ENCODE results near the gene AGPAT2.

The AGPAT2 gene

DNA sequence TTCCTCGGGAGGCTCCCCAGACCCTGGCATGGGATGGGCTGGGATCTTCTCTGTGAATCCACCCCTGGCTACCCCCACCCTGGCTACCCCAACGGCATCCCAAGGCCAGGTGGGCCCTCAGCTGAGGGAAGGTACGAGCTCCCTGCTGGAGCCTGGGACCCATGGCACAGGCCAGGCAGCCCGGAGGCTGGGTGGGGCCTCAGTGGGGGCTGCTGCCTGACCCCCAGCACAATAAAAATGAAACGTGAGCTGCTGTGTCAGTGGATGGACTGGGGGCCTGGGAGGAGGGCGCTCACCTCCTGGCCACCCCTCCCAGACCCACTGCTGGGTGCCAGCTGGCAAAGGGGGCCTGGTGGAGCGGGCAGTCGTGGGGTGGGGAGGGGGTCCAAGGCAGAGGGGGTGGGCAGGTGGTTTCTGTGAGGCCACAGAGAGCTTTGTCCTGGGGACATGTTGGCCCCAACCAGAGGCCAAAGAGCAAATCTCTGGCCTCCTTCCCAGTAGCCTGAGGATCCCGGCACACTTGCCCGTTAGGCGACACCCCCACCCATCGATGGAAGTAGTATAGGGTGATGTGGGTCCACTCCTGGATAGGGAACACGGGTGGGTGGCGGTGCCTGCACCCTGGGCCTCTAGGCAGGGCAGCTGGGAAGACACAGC, 14.7 kb downstream of the AGPAT2 start:
- FAIRE-seq, result no peak

DNA sequence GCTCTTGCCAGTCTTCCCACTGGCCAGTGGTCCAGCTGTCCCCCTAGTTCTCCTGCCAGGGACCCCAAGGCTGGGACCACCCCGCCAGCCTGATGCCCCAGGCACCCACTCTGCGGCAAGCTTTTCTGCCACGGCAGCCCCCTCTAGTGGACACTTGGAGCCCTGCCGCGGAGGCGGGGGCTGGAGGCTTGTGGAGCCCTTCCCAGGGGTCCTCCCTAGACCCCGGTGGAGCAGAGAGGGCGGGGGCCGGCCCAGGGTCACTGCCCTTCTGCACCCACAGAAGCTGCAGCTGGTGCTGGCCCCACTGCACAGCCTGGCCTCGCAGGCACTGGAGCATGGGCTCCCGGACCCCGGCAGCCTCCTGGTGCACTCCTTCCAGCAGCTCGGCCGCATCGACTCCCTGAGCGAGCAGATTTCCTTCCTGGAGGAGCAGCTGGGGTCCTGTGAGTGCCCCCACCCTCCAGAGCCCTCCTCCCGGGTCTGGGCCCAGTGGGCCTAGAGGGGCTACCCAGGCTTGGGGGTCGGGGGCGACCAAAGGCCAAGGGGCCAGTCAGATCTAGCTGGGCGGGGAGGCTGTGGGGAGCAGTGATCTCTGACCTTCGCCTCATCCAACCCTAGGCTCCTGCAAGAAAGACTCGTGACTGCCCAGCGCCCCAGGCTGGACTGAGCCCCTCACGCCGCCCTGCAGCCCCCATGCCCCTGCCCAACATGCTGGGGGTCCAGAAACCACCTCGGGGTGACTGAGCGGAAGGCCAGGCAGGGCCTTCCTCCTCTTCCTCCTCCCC, 15.4 kb downstream of the AGPAT2 start:
- FAIRE-seq, result no peak

DNA sequence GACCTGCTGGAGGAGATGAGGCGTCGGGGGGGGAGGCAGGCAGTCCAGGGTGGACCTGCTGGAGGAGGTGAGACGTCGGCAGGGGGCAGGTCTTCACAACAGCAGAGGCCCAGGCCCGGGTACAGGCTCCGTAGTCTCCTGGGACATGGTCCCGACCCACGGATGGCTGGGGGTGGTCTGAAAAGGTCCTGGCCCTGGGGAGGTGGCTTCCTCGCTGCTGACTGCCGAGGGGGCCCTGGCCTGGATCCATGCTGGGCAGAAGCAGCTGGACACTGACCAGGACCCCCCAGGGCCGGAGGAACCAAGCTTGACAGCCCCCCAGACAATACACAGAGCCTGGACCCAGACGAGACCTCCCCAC, 16.0 kb downstream of the AGPAT2 start:
- no peak for FAIRE-seq

DNA sequence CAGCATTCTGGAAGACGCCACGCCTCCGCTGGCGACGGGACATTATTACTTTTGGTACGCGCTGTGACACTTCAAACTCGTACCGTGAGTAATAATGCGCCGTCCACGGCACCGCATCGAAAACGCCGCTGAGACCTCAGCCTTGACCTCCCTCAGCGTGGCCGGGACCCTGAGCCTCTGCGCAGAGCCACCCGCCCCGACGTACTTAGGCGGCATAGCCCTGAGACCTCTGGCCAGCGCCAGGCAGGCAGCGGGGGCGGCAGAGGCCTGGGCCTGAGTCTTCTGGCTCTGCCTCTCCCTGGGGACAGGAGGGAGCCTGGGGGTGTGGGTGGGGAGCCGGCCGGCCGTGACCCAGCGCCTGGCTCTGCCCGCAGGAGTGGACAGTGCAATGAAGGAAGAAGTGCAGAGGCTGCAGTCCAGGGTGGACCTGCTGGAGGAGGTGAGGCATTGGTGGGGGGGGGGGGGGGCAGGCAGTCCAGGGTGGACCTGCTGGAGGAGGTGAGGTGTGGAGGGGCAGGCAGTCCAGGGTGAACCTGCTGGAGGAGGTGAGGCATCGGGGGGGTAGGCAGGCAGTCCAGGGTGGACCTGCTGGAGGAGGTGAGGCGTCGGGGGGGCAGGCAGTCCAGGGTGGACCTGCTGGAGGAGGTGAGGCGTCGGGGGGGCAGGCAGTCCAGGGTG, 16.5 kb downstream of the AGPAT2 start:
- no peak for FAIRE-seq

DNA sequence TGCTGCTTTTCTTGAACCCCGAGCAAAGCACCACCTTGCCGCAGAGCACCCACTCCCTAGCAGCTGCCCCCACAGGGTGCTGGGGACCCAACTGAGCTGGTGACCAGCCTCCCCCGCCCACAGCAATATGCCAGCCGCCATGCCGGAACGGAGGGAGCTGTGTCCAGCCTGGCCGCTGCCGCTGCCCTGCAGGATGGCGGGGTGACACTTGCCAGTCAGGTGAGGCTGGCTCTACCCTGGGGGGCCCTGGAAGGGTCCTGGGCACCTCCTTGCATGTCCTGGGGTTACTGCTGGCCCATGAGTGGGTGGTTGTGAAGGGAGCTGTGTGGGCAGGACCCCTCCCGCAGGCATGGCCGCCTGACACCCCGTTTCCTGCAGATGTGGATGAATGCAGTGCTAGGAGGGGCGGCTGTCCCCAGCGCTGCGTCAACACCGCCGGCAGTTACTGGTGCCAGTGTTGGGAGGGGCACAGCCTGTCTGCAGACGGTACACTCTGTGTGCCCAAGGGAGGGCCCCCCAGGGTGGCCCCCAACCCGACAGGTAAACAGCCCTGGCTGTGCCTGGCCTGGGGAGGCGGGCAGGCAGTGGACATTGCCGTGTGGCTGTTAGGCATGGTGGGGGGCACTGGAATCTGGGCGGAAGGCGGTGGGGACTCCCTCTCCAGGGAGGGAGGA, 17.3 kb downstream of the AGPAT2 start:
- FAIRE-seq, result no peak

DNA sequence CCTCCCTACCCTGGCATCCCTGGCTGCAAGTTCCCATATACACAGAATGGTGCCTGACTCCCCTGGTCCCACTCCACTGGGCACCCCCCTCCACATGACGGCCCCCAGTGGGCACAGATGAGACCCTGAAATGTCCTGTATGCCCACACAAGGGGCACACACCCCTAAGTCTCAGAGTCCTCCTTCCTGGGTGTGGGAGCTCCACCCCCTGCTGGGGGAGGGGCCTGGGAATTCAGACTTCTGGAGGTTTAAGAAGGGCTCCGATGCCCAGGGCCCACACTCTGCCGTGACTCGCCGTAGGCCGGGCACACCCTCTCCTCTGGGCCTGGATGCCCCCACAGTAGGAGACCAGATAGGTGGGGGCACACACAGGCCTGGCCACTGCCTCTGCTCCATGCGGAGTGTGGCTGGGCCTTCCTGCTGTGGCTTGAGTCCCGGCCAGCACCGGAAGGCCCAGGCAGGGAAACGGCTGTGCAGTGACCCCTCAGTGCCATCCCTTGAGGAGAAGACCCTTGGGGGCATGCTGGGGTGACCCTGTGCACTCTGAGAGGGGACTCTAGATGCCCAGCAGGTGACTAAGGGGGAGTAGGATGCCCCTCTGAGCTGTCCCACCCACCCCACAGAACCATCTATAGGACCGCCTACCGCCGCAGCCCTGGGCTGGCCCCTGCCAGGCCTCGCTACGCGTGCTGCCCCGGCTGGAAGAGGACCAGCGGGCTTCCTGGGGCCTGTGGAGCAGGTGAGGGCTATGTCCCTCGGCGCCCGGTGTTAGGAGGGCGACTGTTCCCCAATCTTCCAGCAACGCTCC, 18.1 kb downstream of the AGPAT2 start:
- FAIRE-seq, result no peak

GRCh38 chr9:136667940-136668760, 19.1 kb downstream of the AGPAT2 start:
- FAIRE-seq, result no peak

GRCh38 chr9:136667214-136667939, 19.9 kb downstream of the AGPAT2 start:
- FAIRE-seq, result no peak

GRCh38 chr9:136666372-136667213, 20.7 kb downstream of the AGPAT2 start:
- no peak for FAIRE-seq

DNA sequence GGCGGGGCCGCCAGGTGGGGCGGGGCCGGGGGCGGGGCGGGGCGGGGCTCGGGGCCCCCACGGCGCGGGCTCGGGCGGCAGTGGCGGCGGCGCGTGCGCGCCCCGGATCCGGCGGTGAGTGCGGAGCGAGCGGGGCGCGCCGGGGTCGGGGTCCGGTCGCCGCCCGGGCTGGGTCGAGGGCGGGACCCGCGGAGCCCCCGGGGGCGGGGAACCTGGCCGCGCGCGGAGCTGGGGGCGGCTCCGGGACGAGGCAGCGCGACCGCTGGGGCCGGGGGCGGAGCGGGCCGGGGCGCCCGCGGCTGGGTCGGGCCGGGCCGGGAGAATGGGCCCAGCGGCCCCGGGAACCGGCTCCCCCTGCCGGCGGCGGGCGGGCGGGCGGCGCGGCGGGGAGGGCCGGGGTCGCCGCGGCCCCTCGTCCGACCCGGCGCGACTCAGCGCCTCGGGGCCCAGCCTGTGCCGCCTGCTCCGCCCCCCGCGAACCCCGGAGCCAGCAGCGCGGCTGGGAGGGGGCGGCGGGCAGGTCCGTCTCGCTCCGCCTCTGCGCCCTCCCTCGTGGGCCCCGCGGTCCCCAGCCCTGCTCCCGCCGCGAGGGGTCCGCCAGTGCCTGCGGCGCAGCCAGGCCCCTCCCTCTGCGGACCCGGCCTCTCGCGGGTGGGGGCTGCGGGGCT, 21.4 kb downstream of the AGPAT2 start:
- no peak for FAIRE-seq

DNA sequence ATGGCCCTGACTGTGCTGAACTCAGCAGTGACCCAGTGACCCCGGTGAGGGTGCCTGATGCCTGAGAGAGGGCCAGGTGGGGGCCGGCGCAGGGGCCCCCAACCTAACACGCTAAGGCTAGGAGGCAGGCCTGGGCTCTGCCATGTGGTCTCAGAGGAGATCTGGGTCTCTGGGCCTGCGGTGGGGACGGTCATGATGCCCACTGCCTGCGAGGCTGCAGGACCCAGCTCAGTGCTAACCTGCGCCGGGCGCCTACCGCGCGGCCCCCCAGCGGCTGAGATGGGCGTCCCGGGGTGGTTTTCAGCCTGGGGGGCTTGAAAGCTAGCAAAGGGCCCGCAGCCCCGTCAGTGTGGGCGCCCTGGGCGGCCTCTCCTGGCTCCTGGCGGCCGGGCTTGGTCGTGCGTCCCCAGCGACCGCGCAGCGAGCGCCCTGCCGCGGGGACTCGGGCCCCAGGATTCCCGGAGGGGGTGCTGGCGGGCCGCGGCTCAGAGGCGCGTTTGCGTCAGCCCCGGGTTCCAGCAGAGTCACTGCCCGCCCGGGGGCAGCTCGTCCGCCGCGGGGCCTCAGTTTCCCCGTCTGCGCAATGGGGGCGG, 22.1 kb downstream of the AGPAT2 start:
- no peak for FAIRE-seq

GRCh38 chr9:136664000-136664915, 23.0 kb downstream of the AGPAT2 start:
- no peak for FAIRE-seq

- no peak for FAIRE-seq
Measured at GRCh38 chr9:136662656-136663581, 24.3 kb downstream of the AGPAT2 start, which contains the start of gene EGFL7. Gene EGFL7, plus strand, starts transcription at chr9:136662916. Its CDS starts 5,367 bp downstream, at chr9:136668283.

- no peak for FAIRE-seq
Measured at GRCh38 chr9:136662326-136662655, 25.0 kb downstream of the AGPAT2 start.

GRCh38 chr9:136661641-136662325, 25.5 kb downstream of the AGPAT2 start:
- no peak for FAIRE-seq

- no peak for FAIRE-seq
Measured at GRCh38 chr9:136660971-136661550, 26.2 kb downstream of the AGPAT2 start.

All from A204.1 (cell line).